Superior temporal gyrus (tissue), 1 donor: ENCODE data around the gene POGLUT2.

Experiments
- DNase-seq: peaks from one replicate; pipeline ENCODE4 v3.0.0-alpha.2; 2016; ENCODE audit errors: extremely low spot score

Gene POGLUT2

GRCh38 chr13:102798581-102799425 is at the start of gene POGLUT2, which contains the start of gene BIVM:
TSS of gene POGLUT2 (minus strand) at chr13:102798976. CDS start at chr13:102798670, 306 bp downstream.
TSS of gene BIVM (plus strand) at chr13:102799119. CDS start at chr13:102807268, 8,149 bp downstream.
- peak; percentile 90 for DNase-seq

- peak; percentile 72 for DNase-seq
Measured at GRCh38 chr13:102847272-102848234, 48.8 kb upstream of the POGLUT2 start.

- peak; percentile 65 for DNase-seq
Measured at GRCh38 chr13:102846261-102847015, 47.7 kb upstream of the POGLUT2 start.

GRCh38 chr13:102845630-102846260 is 47.0 kb upstream of the POGLUT2 start, which contains the start of gene ERCC5:
TSS of gene ERCC5 (plus strand) at chr13:102846032. CDS start at chr13:102846267, 235 bp downstream.
- DNase-seq, result peak; percentile 99

GRCh38 chr13:102845289-102845629 is 46.5 kb upstream of the POGLUT2 start:
- no peak for DNase-seq

- DNase-seq, result no peak
Measured at GRCh38 chr13:102839462-102839861, 40.7 kb upstream of the POGLUT2 start.

GRCh38 chr13:102838982-102839381 is 40.2 kb upstream of the POGLUT2 start:
- no peak for DNase-seq

- DNase-seq, result no peak
Measured at GRCh38 chr13:102838273-102838672, 39.5 kb upstream of the POGLUT2 start.

- DNase-seq, result no peak
Measured at GRCh38 chr13:102836471-102836870, 37.7 kb upstream of the POGLUT2 start.

GRCh38 chr13:102830646-102831045 is 31.9 kb upstream of the POGLUT2 start:
- DNase-seq, result no peak

- no peak for DNase-seq
Measured at GRCh38 chr13:102825921-102826706, 27.3 kb upstream of the POGLUT2 start.

GRCh38 chr13:102825400-102825799 is 26.6 kb upstream of the POGLUT2 start:
- no peak for DNase-seq

GRCh38 chr13:102817907-102818306 is 19.1 kb upstream of the POGLUT2 start:
- DNase-seq, result no peak

- DNase-seq, result no peak
Measured at GRCh38 chr13:102817241-102817640, 18.5 kb upstream of the POGLUT2 start.

- DNase-seq, result no peak
Measured at GRCh38 chr13:102816708-102817107, 17.9 kb upstream of the POGLUT2 start.

- no peak for DNase-seq
Measured at GRCh38 chr13:102815788-102816187, 17.0 kb upstream of the POGLUT2 start.

GRCh38 chr13:102814793-102815192 is 16.0 kb upstream of the POGLUT2 start:
- no peak for DNase-seq

GRCh38 chr13:102814025-102814607 is 15.3 kb upstream of the POGLUT2 start:
- no peak for DNase-seq

- DNase-seq, result no peak
Measured at GRCh38 chr13:102812611-102813287, 14.0 kb upstream of the POGLUT2 start.
